Panc1 (cell line): ENCODE data around the gene AMD1.

Source experiments
- POLR2AphosphoS5 ChIP-seq: IDR thresholded peaks from 2 replicates; pipeline ENCODE4 v1.6.1; 2012; ENCODE audit warnings: mild to moderate bottlenecking, low read depth, low read length, moderate library complexity
- TF ChIP-seq, protein P1 (sequence below): fragments of 450-650 bp; IDR thresholded peaks from 2 replicates; pipeline ENCODE4 v1.5.1; 2017; ENCODE audit warnings: mild to moderate bottlenecking
- TF ChIP-seq, protein P2 (sequence below), 2 experiments: IDR thresholded peaks; 2 replicates each; pipeline ENCODE4 v1.6.1; 2011 to 2012; ENCODE audit warnings: low read depth in 2 of 2, control low read depth in 1 of 2, low read length in 1 of 2, mild to moderate bottlenecking in 1 of 2, moderate library complexity in 1 of 2; ENCODE audit not compliant: insufficient read depth in 1 of 2

- TF ChIP-seq, protein P1, sequence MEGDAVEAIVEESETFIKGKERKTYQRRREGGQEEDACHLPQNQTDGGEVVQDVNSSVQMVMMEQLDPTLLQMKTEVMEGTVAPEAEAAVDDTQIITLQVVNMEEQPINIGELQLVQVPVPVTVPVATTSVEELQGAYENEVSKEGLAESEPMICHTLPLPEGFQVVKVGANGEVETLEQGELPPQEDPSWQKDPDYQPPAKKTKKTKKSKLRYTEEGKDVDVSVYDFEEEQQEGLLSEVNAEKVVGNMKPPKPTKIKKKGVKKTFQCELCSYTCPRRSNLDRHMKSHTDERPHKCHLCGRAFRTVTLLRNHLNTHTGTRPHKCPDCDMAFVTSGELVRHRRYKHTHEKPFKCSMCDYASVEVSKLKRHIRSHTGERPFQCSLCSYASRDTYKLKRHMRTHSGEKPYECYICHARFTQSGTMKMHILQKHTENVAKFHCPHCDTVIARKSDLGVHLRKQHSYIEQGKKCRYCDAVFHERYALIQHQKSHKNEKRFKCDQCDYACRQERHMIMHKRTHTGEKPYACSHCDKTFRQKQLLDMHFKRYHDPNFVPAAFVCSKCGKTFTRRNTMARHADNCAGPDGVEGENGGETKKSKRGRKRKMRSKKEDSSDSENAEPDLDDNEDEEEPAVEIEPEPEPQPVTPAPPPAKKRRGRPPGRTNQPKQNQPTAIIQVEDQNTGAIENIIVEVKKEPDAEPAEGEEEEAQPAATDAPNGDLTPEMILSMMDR: no peak
- TF ChIP-seq, protein P2, sequence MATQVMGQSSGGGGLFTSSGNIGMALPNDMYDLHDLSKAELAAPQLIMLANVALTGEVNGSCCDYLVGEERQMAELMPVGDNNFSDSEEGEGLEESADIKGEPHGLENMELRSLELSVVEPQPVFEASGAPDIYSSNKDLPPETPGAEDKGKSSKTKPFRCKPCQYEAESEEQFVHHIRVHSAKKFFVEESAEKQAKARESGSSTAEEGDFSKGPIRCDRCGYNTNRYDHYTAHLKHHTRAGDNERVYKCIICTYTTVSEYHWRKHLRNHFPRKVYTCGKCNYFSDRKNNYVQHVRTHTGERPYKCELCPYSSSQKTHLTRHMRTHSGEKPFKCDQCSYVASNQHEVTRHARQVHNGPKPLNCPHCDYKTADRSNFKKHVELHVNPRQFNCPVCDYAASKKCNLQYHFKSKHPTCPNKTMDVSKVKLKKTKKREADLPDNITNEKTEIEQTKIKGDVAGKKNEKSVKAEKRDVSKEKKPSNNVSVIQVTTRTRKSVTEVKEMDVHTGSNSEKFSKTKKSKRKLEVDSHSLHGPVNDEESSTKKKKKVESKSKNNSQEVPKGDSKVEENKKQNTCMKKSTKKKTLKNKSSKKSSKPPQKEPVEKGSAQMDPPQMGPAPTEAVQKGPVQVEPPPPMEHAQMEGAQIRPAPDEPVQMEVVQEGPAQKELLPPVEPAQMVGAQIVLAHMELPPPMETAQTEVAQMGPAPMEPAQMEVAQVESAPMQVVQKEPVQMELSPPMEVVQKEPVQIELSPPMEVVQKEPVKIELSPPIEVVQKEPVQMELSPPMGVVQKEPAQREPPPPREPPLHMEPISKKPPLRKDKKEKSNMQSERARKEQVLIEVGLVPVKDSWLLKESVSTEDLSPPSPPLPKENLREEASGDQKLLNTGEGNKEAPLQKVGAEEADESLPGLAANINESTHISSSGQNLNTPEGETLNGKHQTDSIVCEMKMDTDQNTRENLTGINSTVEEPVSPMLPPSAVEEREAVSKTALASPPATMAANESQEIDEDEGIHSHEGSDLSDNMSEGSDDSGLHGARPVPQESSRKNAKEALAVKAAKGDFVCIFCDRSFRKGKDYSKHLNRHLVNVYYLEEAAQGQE (IDR thresholded peaks at IDR 0.05; ENCODE audit: insufficient read depth in 1 of 2, low read depth in 2 of 2, low read length in 1 of 2): no peak
- no peak for TF ChIP-seq POLR2AphosphoS5
These were observed 43.2 kb upstream of the AMD1 start for GRCh38 chr6:110831405-110831804.
